HK-2 (cell line): ENCODE measurements around the gene CPA3.

ENCODE experiments used
- DNase-seq: peaks from one replicate; pipeline ENCODE4 v3.0.0-alpha.2; 2018; ENCODE audit not compliant: unreplicated experiment

CPA3 gene

DNA sequence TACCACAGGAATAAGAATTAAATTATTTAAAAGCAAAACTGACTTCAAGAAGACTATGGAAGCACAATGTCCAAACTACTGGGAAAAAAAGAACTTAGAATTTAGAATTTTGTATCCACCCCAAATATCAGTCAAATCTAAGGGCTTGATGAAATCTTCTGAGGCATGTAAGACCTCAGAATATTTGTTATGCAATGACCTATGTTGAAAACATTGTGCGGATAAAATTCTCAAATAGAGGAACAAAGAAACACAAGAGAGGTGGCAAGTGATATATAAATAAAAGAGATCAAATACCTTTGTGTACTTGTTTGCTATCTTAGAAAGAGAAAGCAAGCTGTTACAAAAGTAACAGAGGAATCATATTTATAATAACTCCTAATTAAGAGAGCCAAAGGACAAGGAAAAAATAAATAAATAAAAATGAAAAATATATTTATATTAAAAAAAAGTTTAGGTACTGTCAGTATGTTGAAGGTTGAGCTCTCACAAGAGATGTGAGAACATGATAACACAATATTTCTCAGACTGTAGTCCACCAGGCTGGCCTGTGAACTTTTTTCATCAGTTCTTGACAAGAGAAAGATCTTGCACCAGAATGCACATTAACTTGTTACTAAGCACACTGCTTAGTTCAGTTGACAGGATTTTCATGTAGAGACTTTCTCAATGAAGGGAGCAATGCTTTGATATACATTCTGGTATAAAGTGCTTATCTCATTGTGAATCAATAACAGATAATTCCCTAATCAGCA is 50.0 kb downstream of the CPA3 start:
- no peak for DNase-seq

GRCh38 chr3:148916132-148916531 is 51.0 kb downstream of the CPA3 start:
- DNase-seq, result no peak

- DNase-seq, result no peak
Observed at GRCh38 chr3:148922467-148922866, 57.4 kb downstream of the CPA3 start.

DNA sequence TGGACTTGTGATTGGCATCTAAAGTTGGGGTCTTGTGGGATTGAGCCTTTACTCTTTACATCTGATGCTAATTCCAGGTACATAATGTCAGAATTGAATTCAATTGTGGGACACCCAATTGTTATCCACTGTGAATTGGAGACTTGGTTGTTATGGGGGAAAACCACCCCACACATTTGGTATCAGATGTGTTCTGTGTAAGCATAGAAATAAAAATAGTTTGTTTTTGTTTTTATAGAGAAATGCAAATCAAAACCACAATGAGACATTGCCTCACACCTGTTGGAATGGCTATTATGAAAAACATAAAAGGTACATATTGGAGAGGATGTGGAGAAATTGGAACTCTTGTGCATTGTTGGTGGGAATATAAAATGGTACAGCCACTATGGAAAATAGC is 58.5 kb downstream of the CPA3 start:
- DNase-seq, result no peak

DNA sequence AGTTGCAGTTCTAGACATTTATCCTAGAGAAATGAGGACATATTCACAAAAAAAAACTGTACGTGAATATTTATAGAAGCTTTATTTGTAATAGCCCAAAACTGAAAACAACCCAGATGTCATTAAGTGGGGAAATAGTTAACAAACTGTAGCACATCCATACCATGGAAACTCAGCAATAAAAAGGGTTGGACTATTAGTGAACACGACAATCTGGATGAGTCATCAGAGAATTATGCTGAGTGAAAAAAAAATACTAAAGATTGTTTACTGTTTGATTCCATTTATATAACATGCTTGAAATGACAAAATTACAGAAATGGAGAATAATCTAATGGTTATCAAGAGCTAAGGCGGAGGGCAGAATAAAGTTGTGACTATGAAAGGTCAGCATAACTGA is 59.5 kb downstream of the CPA3 start:
- DNase-seq, result no peak

DNA sequence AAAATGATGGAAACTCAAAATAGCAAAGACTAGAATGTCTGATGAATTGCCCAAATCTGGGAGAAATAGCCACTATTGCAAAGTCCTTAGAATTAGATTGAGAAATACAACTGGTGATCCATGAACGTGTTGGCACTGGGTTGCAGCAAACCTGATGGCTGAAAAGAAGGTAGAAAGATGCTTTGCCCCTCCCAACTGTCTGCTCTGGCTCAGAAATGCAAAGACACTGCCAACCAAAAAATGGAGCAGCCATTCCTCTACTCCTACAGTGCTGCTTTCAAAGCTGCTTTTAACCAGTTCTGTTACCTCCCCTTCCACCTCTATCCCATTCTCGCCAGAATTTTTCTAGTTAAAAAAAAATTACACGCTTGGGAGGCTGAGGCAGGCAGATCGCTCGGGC is 60.7 kb downstream of the CPA3 start:
- DNase-seq, result no peak

DNA sequence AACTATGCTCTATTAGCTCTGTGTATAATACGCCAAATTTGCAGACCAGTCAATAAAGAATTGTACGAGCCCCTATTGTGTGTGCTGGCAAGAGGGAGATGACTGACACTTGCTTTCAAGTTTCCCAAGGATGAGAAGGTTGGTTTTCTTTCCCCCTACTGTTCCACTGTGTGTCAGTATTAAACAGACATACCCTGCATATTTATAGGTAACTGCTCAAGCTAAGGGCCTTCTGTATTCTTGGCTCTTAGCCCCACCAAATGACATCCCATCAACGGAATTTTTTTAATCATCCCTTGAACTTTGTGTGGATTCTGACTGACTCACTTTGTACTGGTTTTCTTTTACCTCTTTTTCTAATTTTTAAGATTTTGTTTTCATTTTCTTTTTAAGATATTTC is 65.7 kb downstream of the CPA3 start:
- DNase-seq, result no peak

- no peak for DNase-seq
Observed at GRCh38 chr3:148931574-148931973, 66.5 kb downstream of the CPA3 start.

- DNase-seq, result no peak
Observed at GRCh38 chr3:148932972-148933371, 67.9 kb downstream of the CPA3 start.

- DNase-seq, result no peak
Observed at GRCh38 chr3:148937467-148938255, 72.6 kb downstream of the CPA3 start.

DNA sequence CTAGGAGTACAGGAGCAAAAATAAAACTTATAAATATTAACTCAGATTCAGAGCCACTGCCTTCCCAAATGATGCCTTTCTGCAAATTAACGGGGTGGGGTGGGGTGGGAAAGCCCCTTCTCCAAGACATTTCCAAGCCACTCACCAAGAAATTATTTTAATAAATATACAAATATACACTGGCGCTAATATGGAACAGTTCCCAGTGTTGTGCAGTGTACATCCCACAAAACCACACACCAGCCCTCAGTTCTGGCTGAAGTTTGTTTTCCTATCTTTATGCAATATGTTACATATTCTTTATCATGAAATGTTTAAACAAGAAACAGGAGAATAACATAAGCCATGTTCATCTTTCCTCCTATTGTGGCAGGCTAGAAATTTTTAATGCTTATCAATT is 73.2 kb downstream of the CPA3 start:
- no peak for DNase-seq

DNA sequence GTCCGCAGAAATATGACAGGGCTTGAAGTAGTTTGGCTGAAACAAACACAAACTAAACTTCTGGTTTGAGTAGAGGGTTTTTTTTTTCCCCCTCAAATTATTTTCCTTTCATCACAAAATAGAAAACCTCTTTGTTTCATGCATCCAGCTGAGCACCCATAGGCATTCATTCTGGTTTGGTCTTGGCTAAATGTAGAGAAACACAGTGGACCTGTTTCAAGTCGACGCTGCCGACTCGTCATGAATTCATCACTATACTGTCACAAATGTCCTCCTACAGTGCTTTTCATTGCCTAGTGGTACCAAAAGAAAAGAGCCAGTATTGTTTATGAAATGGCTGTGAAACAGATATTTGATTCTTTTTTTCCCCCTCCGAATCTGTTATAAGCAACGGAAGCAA is 73.8 kb downstream of the CPA3 start:
- DNase-seq, result no peak

GRCh38 chr3:148940983-148941382 is 75.9 kb downstream of the CPA3 start:
- no peak for DNase-seq

DNA sequence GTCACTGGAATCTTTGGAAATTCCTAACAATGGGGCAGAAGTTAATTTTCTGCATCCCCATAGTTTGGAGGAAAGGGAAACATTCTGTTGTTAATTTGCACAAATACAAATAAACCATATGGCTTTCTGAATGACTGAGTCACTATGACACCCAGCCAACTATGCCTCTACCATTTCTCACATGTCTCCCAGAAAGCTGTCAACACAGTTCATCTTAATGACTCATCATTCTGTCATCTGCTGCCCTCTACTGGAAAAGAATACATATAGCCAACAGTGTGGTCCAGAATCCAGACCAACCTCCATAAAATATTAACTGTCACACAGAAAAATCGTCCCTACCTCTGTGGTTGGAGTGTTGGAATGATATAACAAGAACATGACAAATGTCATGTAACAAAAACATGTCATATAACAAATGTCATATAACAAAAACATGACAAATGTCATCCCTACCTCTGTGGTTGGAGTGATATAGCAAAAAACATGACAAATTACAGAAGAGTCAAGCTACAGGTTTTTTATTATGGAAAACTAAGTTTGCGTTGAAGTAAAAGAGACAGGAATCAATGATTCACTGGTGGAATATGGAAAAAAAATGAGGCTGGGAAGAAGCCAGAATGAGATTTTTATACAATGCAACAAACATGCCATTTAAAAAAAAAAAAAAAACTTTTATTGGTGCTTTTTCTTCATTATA is 78.6 kb downstream of the CPA3 start:
- DNase-seq, result peak; percentile 19

DNA sequence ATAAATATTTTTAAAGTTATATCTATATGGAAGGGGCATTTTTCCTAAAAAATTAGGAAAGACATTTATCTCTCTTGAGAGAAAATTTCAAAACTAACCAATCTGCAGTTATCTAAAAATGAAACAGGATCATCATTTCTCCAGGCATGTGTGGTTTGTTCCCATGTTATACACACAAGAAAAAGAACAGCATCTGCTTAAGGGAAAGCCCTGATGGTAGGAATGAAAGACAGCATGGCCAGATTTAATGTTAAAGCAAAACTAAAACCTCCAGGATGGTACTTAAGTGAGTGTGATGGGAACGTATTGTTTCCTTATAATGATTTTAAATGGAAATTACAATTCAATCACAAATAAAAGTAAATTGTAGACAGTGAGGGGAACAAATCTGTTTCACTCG is 80.0 kb downstream of the CPA3 start:
- no peak for DNase-seq
